K562 (cell line): ENCODE data around the gene KNCN. TPM values are rescaled to one million over a fixed set of nuclear protein-coding genes. Genes with fewer than 3 reads are reported as not detected.
A peak's percentile ranks its signal among the peaks of the same experiment; 100 is the strongest.

Source experiments
- ATAC-seq: fragments of 200-7000 bp; cut with Tn5 transposase; 3 replicates; pipeline ENCODE4 v1.9.1; 2020; ENCODE audit warnings: moderate library complexity
- BruUV-seq: library from RNA; stranded (reverse); fragments of 400-500 nt; replicated peaks from 2 replicates; lab custom pipeline; 2021; lab: Mats Ljungman, UMichigan
- CTCF ChIA-PET: fragments of 300-600 bp; formaldehyde crosslinking; extraction: SDS; loops from one replicate; lab custom pipeline; 2021; ENCODE audit warnings: low intra/inter-chr PET ratio; lab: Yijun Ruan, JAX
- POLR2A ChIA-PET: fragments of 300-600, 350-650 bp; sonication (Branson Sonifier 250); formaldehyde crosslinking; extraction: SDS; loops from one replicate; lab custom pipeline; 2021; ENCODE audit warnings: antibody characterized with exemption, inconsistent platforms; lab: Yijun Ruan, JAX
- DNase-seq, 4 experiments: peaks; one replicate each; pipeline versions ENCODE4 v3.0.0 to v3.0.0-alpha.2; 2011 to 2018; ENCODE audit warnings: low spot score in 3 of 4, mixed read lengths in 3 of 4; ENCODE audit errors: extremely low read depth in 1 of 4
- FAIRE-seq: peaks from 2 replicates; lab custom pipeline; 2011; peaks lifted over from hg19 to GRCh38; lab: Jason Lieb, UNC
- H2AFZ ChIP-seq: 2 replicates; pipeline ENCODE4 v1.6.0; 2011; ENCODE audit warnings: low read depth, low read length, control low read depth, inconsistent platforms
- H3K27ac ChIP-seq: fragments of 200-600 bp; 3 replicates; pipeline ENCODE4 v1.8.0; 2011; ENCODE audit warnings: low read depth, mild to moderate bottlenecking, control low read depth, inconsistent platforms, low read length, moderate library complexity, mixed read lengths; ENCODE audit errors: extremely low read depth
- H3K27me3 ChIP-seq, 2 experiments: fragments of 300-600 bp in 1 of 2; 2 replicates in 1 of 2; 3 replicates in 1 of 2; pipeline versions ENCODE4 v1.6.0 to v1.8.0; 2011; ENCODE audit warnings: inconsistent platforms in 2 of 2, low read length in 2 of 2, mild to moderate bottlenecking in 1 of 2, mixed read lengths in 1 of 2, moderate library complexity in 1 of 2; ENCODE audit not compliant: control insufficient read depth in 2 of 2, insufficient read depth in 2 of 2
- H3K36me3 ChIP-seq: fragments of 300-600 bp; 3 replicates; pipeline ENCODE4 v1.8.0; 2011; ENCODE audit warnings: mild to moderate bottlenecking, low read length, inconsistent platforms; ENCODE audit not compliant: control insufficient read depth, insufficient read depth
- H3K4me1 ChIP-seq, 2 experiments: fragments of 200-600 bp in 1 of 2; replicated peaks in 1 of 2; 2 replicates in 1 of 2; 3 replicates in 1 of 2; pipeline versions ENCODE4 v1.5.1 to v1.8.0; 2011; ENCODE audit warnings: inconsistent platforms in 2 of 2, low read length in 2 of 2, mild to moderate bottlenecking in 1 of 2, mixed read lengths in 1 of 2, moderate library complexity in 1 of 2; ENCODE audit not compliant: control insufficient read depth in 2 of 2, insufficient read depth in 2 of 2
- H3K4me2 ChIP-seq: 2 replicates; pipeline ENCODE4 v1.6.1; 2011; ENCODE audit warnings: low read length, control low read depth, inconsistent platforms, mixed read lengths; ENCODE audit not compliant: insufficient read depth
- H3K4me3 ChIP-seq: fragments of 200-600 bp; sonication (generic), shearing (Covaris generic); 2 replicates; pipeline ENCODE4 v1.5.1; 2016; ENCODE audit warnings: control low read depth, inconsistent platforms
- H3K79me2 ChIP-seq: fragments of 200-600 bp; 3 replicates; pipeline ENCODE4 v1.8.0; 2011; ENCODE audit warnings: low read length, inconsistent platforms; ENCODE audit not compliant: control insufficient read depth, insufficient read depth
- H3K9ac ChIP-seq, 2 experiments: 2 replicates each; pipeline versions ENCODE4 v1.6.0 to v1.6.1; 2011; ENCODE audit warnings: low read depth in 2 of 2, low read length in 2 of 2, control low read depth in 1 of 2, inconsistent platforms in 1 of 2, mild to moderate bottlenecking in 1 of 2, mixed read lengths in 1 of 2; ENCODE audit not compliant: insufficient read depth in 1 of 2
- H3K9me1 ChIP-seq: one replicate; pipeline ENCODE4 v1.6.0; 2011; ENCODE audit warnings: inconsistent platforms, mild to moderate bottlenecking, low read length, moderate library complexity; ENCODE audit not compliant: control insufficient read depth, insufficient read depth
- H3K9me3 ChIP-seq: replicated peaks from 2 replicates; pipeline ENCODE4 v1.5.1; 2011; ENCODE audit warnings: low read depth, low read length, inconsistent platforms; ENCODE audit not compliant: control insufficient read depth, insufficient read depth
- H4K20me1 ChIP-seq: replicated peaks from 2 replicates; pipeline ENCODE4 v1.6.1; 2011; ENCODE audit warnings: low read length, inconsistent platforms, mixed read lengths; ENCODE audit not compliant: control insufficient read depth, insufficient read depth
- CEBPG ChIP-seq, 3 experiments: fragments of 200-800 bp in 1 of 3; sonication (Bioruptor generic) in 1 of 3; sonication (generic) in 1 of 3; formaldehyde crosslinking in 1 of 3; IDR thresholded peaks in 2 of 3; conservative IDR thresholded peaks in 1 of 3; 2 replicates each; pipeline versions ENCODE4 v1.6.1 to v1.8.0; 2016 to 2022; ENCODE audit warnings: missing compliant biosample characterization in 2 of 3, missing genetic modification characterization in 2 of 3, mild to moderate bottlenecking in 1 of 3, missing genetic modification reagents in 1 of 3
- ELK3 ChIP-seq: fragments of 450-650 bp; formaldehyde crosslinking; IDR thresholded peaks from 2 replicates; pipeline ENCODE4 v1.4.0; 2020; ENCODE audit warnings: mild to moderate bottlenecking
- POLR2G ChIP-seq: fragments of 200-400 bp; formaldehyde crosslinking; IDR thresholded peaks from 2 replicates; pipeline ENCODE4 v1.6.1; 2017; ENCODE audit warnings: low read depth, mild to moderate bottlenecking, antibody characterized with exemption, low read length, moderate library complexity
- XRCC4 ChIP-seq: IDR thresholded peaks from one replicate; pipeline ENCODE4 v1.6.1; 2011; ENCODE audit not compliant: insufficient read depth, insufficient read length; ENCODE audit errors: extremely low read depth
- ZC3H4 ChIP-seq: sonication (generic); formaldehyde crosslinking; IDR thresholded peaks from 2 replicates; pipeline ENCODE4 v1.9.0; 2021; ENCODE audit warnings: missing genetic modification reagents, borderline replicate concordance
- ZNF232 ChIP-seq: sonication (generic); formaldehyde crosslinking; IDR thresholded peaks from 2 replicates; pipeline ENCODE4 v1.8.0; 2022; ENCODE audit warnings: mild to moderate bottlenecking, missing genetic modification reagents
- WGBS: fragments of 100-300 bp; shearing (Covaris generic); methylation state at CpG from one replicate; pipeline ENCODE4 v1.1.6; 2016; ENCODE audit warnings: low coverage, mixed read lengths; ENCODE audit not compliant: insufficient coverage; ENCODE audit errors: missing lambda C conversion rate; 5-methylcytosine and 5-hydroxymethylcytosine counted together
- in situ Hi-C: fragments of 300-500 bp; cut with MboI; formaldehyde crosslinking; loops from 4 replicates; pipeline ENCODE4 v1.15.0; 2018; ENCODE audit warnings: inconsistent platforms, mixed read lengths
- intact Hi-C: fragments of 100-400 bp; cut with micrococcal nuclease; formaldehyde crosslinking; loops from 2 replicates; pipeline ENCODE4 v1.14.2; 2022
- polyA plus RNA-seq, 8 experiments: library from polyadenylated mRNA; depleted of rRNA in 4 of 8; stranded (reverse) in 5 of 8; unstranded in 3 of 8; fragments of >200 nt; fragmentation: Nextera tagmentation in 2 of 8; fragmentation: Illumina TruSeq in 1 of 8; extraction: Ambion mirVana in 2 of 8; extraction: Trizol in 1 of 8; gene quantifications; 2 replicates each; pipeline versions ENCODE4 v1.2.1 to v1.2.3, GENCODE V29; 2011 to 2014; ENCODE audit warnings: inconsistent platforms in 1 of 8, missing spikeins in 1 of 8
- total RNA-seq, 7 experiments: library from RNA; depleted of rRNA in 6 of 7; stranded (reverse); fragments of >200 nt in 6 of 7; fragmentation: Illumina TruSeq in 2 of 7; extraction: Trizol in 2 of 7; gene quantifications; 2 replicates each; pipeline versions ENCODE4 v1.2.1 to v1.2.3, GENCODE V29; 2011 to 2021; ENCODE audit warnings: low replicate concordance in 1 of 7
- TF ChIP-seq, protein P1 (sequence below), 3 experiments: fragments of 200-800 bp in 1 of 3; sonication (Bioruptor generic) in 1 of 3; sonication (generic) in 1 of 3; formaldehyde crosslinking in 1 of 3; IDR thresholded peaks; 2 replicates each; pipeline versions ENCODE4 v1.6.1 to v1.8.0; 2016 to 2022; ENCODE audit warnings: mild to moderate bottlenecking in 2 of 3, missing compliant biosample characterization in 2 of 3, missing genetic modification characterization in 2 of 3, missing genetic modification reagents in 1 of 3

The KNCN gene
- total and polyA plus RNA-seq, 9 of the 15 experiments (the other 6 are each of a cell fraction or from before 2014, with no cell fraction given) = not detected

- TF ChIP-seq ZC3H4 (CRISPR knock-in tag) = no peak
These were observed 5.4 kb upstream of the KNCN start (continued) for GRCh38 chr1:46556822-46557221.

DNA sequence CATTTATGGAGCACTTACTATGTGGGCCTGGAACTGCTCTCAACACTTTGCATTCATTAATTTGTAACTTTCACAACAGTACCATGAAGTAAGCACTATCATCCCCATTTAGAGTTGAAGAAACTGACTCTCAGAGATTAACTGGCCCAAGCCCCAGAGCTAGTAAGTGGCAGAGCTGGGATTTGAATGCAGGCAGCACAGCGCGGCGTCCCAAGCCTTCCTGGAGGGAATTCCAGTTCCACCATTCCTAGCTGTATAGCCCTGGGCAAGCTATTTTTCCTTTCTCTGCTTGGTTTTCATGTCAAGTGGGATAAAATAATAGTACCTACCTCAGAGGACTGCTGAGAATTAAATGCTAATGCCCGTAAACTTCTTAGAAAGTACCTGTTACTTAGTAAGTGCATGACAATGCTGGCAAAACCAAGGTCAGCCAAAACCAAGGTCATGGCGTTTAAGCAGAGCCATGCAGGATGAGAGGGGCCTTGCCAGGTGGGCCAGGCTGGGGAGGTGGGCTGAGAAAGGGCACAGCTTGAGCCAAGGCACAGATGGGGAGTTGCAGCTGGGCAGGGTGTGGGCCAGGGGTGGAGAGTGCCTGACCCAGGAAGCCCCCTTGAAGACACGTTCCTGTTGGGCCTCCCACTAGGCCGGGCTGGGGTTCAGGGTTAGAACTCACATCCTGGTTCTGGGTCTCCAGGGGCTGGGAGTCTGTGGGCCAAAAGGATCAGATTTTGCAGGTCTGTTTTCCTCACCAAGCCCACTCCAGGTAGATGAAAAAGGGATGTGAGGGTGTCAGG is 4.6 kb upstream of the KNCN start:
- Histone ChIP-seq H3K27me3 (peaks cover 9 to 15% of the 10 kb centered on the region in 2 experiments; a peak in 3 of 5 replicates), H4K20me1 (no peaks in the 10 kb centered on the region; the same call in 1 of the 2 replicates), H3K9me1 (peaks cover 3% of the 10 kb centered on the region), H3K9ac (0 out of 4 replicates have a peak overlapping the region, but pooled peaks of 1 of the 2 experiments have one; percentile 31), H3K27ac (no peak overlapping the region), H3K9me3 (no peaks in the 10 kb centered on the region), H3K4me2 (no peak overlapping the region), H2AFZ (no peak overlapping the region), H3K36me3 (peaks cover 5% of the 10 kb centered on the region; the same call in 1 of the 3 replicates), H3K79me2 (no peaks in the 10 kb centered on the region), H3K4me1 (peaks cover 6 to 15% of the 10 kb centered on the region in 2 experiments; a peak in 3 of 5 replicates), H3K4me3 (no peak overlapping the region)
- CTCF ChIA-PET = interaction anchor here (1.2 kb wide), 1 partner anchor 170 kb away, joined by 3 read pairs; no protein-coding TSS in a partner anchor
- in situ Hi-C loops (no loop called here), intact Hi-C loops (loop anchor here (5.0 kb wide), 2 partner anchors 66 to 166 kb away; no protein-coding TSS in a partner anchor)
- no TSS peak for BruUV-seq
- TF ChIP-seq ZNF232 (CRISPR knock-in tag) (no peak), CEBPG (CRISPR knock-in tag; IDR thresholded peaks at IDR 0.05) (no peak), CEBPG (tag; conservative IDR thresholded peaks at IDR 0.05 in 1 of 2, IDR thresholded peaks at IDR 0.05 in 1 of 2) (no peak), XRCC4 (no peak), ELK3 (CRISPR knock-in tag) (no peak), POLR2G (peak; percentile 43; the same call in 1 of the 2 replicates)
- TF ChIP-seq, protein P1, sequence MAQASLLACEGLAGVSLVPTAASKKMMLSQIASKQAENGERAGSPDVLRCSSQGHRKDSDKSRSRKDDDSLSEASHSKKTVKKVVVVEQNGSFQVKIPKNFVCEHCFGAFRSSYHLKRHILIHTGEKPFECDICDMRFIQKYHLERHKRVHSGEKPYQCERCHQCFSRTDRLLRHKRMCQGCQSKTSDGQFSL (CRISPR knock-in tag; IDR thresholded peaks at IDR 0.05) = 0 out of 2 replicates have a peak, but pooled peaks have one; percentile 21
- TF ChIP-seq, protein P1 (tag; IDR thresholded peaks at IDR 0.05) = no peak
- FAIRE-seq = no peak
- POLR2A ChIA-PET = interaction anchor here (0.6 to 1.1 kb wide), 4 partner anchors 8 to 49 kb away, joined by 3 to 4 read pairs (median 3); no protein-coding TSS in a partner anchor
- ATAC-seq = no peak
- 60% methylated on average over 7 of the region's 7 CpGs for WGBS
- DNase-seq = no peak
